ENCODE measurements around the gene STT3A.

GRCh38 chr11:125570952-125571351, 21.7 kb upstream of the STT3A start:
- TF ChIP-seq ZFY (CRISPR knock-in tag; IDR thresholded peaks at IDR 0.05), result no peak
- no peak for TF ChIP-seq MTA3 (CRISPR knock-in tag; IDR thresholded peaks at IDR 0.05)
- TF ChIP-seq PITX1 (CRISPR knock-in tag; IDR thresholded peaks at IDR 0.05), result no peak
- no peak for TF ChIP-seq SUZ12 (IDR thresholded peaks at IDR 0.05; ENCODE audit: low read depth, low read length)
- TF ChIP-seq PATZ1 (CRISPR knock-in tag; IDR thresholded peaks at IDR 0.05), result no peak
- TF ChIP-seq, protein P1, sequence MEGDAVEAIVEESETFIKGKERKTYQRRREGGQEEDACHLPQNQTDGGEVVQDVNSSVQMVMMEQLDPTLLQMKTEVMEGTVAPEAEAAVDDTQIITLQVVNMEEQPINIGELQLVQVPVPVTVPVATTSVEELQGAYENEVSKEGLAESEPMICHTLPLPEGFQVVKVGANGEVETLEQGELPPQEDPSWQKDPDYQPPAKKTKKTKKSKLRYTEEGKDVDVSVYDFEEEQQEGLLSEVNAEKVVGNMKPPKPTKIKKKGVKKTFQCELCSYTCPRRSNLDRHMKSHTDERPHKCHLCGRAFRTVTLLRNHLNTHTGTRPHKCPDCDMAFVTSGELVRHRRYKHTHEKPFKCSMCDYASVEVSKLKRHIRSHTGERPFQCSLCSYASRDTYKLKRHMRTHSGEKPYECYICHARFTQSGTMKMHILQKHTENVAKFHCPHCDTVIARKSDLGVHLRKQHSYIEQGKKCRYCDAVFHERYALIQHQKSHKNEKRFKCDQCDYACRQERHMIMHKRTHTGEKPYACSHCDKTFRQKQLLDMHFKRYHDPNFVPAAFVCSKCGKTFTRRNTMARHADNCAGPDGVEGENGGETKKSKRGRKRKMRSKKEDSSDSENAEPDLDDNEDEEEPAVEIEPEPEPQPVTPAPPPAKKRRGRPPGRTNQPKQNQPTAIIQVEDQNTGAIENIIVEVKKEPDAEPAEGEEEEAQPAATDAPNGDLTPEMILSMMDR (CRISPR knock-in tag; IDR thresholded peaks at IDR 0.05), result no peak
- no peak for TF ChIP-seq ZFP36 (IDR thresholded peaks at IDR 0.05; ENCODE audit: borderline replicate concordance, low read depth, low read length, partially characterized antibody)
- TF ChIP-seq ELF1 (CRISPR knock-in tag; IDR thresholded peaks at IDR 0.05), result no peak
- TF ChIP-seq ATF3 (CRISPR knock-in tag; IDR thresholded peaks at IDR 0.05), result no peak
- no peak for TF ChIP-seq ZNF780A (CRISPR knock-in tag; IDR thresholded peaks at IDR 0.05)
- TF ChIP-seq NR3C1 (CRISPR knock-in tag; IDR thresholded peaks at IDR 0.05), result no peak
- TF ChIP-seq THYN1 (CRISPR knock-in tag; IDR thresholded peaks at IDR 0.05; ENCODE audit: borderline replicate concordance, low read depth), result no peak
